COLO668 (cell line): Measurements from ENCODE around the gene KCNMA1.

Source experiments
- DNase-seq: peaks from one replicate; lab custom pipeline; 2025; ENCODE audit not compliant: unreplicated experiment; lab: John Stamatoyannopoulos, UW

KCNMA1 gene

GRCh38 chr10:77201135-77202106 lies 436.2 kb downstream of the KCNMA1 start:
- DNase-seq: no peak

- no peak for DNase-seq
Observed at GRCh38 chr10:77197544-77197943, 440.1 kb downstream of the KCNMA1 start.

- no peak for DNase-seq
Observed at GRCh38 chr10:77196614-77197013, 441.0 kb downstream of the KCNMA1 start.

- DNase-seq: no peak
Observed at GRCh38 chr10:77195101-77195500, 442.5 kb downstream of the KCNMA1 start.

GRCh38 chr10:77193001-77193400 lies 444.6 kb downstream of the KCNMA1 start:
- DNase-seq: no peak

- DNase-seq: no peak
Observed at GRCh38 chr10:77192402-77192801, 445.2 kb downstream of the KCNMA1 start.

GRCh38 chr10:77191324-77192049 lies 446.1 kb downstream of the KCNMA1 start:
- DNase-seq: no peak

GRCh38 chr10:77190291-77190690 lies 447.3 kb downstream of the KCNMA1 start:
- DNase-seq: no peak

- DNase-seq: no peak
Observed at GRCh38 chr10:77189520-77189919, 448.1 kb downstream of the KCNMA1 start.

- no peak for DNase-seq
Observed at GRCh38 chr10:77189075-77189474, 448.5 kb downstream of the KCNMA1 start.

GRCh38 chr10:77188521-77188920 lies 449.1 kb downstream of the KCNMA1 start:
- DNase-seq: no peak

- DNase-seq: no peak
Observed at GRCh38 chr10:77188000-77188395, 449.6 kb downstream of the KCNMA1 start.

GRCh38 chr10:77187376-77187999 lies 450.1 kb downstream of the KCNMA1 start:
- DNase-seq: no peak

GRCh38 chr10:77186936-77187335 lies 450.7 kb downstream of the KCNMA1 start:
- DNase-seq: no peak

- DNase-seq: no peak
Observed at GRCh38 chr10:77185696-77186095, 451.9 kb downstream of the KCNMA1 start.

- DNase-seq: no peak
Observed at GRCh38 chr10:77182803-77183202, 454.8 kb downstream of the KCNMA1 start.

- no peak for DNase-seq
Observed at GRCh38 chr10:77180794-77181193, 456.8 kb downstream of the KCNMA1 start.

GRCh38 chr10:77180104-77180503 lies 457.5 kb downstream of the KCNMA1 start:
- no peak for DNase-seq

- DNase-seq: no peak
Observed at GRCh38 chr10:77179015-77179695, 458.5 kb downstream of the KCNMA1 start.

GRCh38 chr10:77177589-77177988 lies 460.0 kb downstream of the KCNMA1 start:
- DNase-seq: no peak

- DNase-seq: no peak
Observed at GRCh38 chr10:77177161-77177560, 460.4 kb downstream of the KCNMA1 start.
